ENCODE data around the gene PCNX2.
"Not testable (repeated sequence)": the region's sequence is repeated elsewhere in the genome, so short reads cannot be mapped to it uniquely, and the experiment has no call there.

The PCNX2 gene

GRCh38 chr1:233158322-233158721, 137.2 kb downstream of the PCNX2 start:
- no peak for DNase-seq (ENCODE audit: low read depth, low spot score)

- no peak for DNase-seq (ENCODE audit: low read depth, low spot score)
Observed at GRCh38 chr1:233157245-233157644, 138.3 kb downstream of the PCNX2 start.

GRCh38 chr1:233151861-233152260, 143.7 kb downstream of the PCNX2 start:
- no peak for DNase-seq (ENCODE audit: low read depth, low spot score)

GRCh38 chr1:233144434-233144833, 151.1 kb downstream of the PCNX2 start:
- no peak for DNase-seq (ENCODE audit: low read depth, low spot score)

- DNase-seq (ENCODE audit: low read depth, low spot score) = no peak
Observed at GRCh38 chr1:233143241-233143640, 152.3 kb downstream of the PCNX2 start.

- no peak for DNase-seq (ENCODE audit: low read depth, low spot score)
Observed at GRCh38 chr1:233140974-233141373, 154.6 kb downstream of the PCNX2 start.

- no peak for DNase-seq (ENCODE audit: low read depth, low spot score)
Observed at GRCh38 chr1:233140499-233140898, 155.0 kb downstream of the PCNX2 start.

GRCh38 chr1:233138788-233139585, 156.5 kb downstream of the PCNX2 start:
- DNase-seq (ENCODE audit: low read depth, low spot score) = no peak

GRCh38 chr1:233135833-233136232, 159.7 kb downstream of the PCNX2 start:
- no peak for DNase-seq (ENCODE audit: low read depth, low spot score)

GRCh38 chr1:233132445-233132844, 163.1 kb downstream of the PCNX2 start:
- no peak for DNase-seq (ENCODE audit: low read depth, low spot score)

GRCh38 chr1:233129031-233129430, 166.5 kb downstream of the PCNX2 start:
- not testable (repeated sequence) for DNase-seq (ENCODE audit: low read depth, low spot score)

GRCh38 chr1:233127157-233127556, 168.4 kb downstream of the PCNX2 start:
- no peak for DNase-seq (ENCODE audit: low read depth, low spot score)

GRCh38 chr1:233122779-233123178, 172.7 kb downstream of the PCNX2 start:
- no peak for DNase-seq (ENCODE audit: low read depth, low spot score)

- no peak for DNase-seq (ENCODE audit: low read depth, low spot score)
Observed at GRCh38 chr1:233121947-233122559, 173.5 kb downstream of the PCNX2 start.

GRCh38 chr1:233114860-233115259, 180.7 kb downstream of the PCNX2 start:
- DNase-seq (ENCODE audit: low read depth, low spot score) = no peak

- DNase-seq (ENCODE audit: low read depth, low spot score) = peak; percentile 15
Observed at GRCh38 chr1:233114159-233114558, 181.4 kb downstream of the PCNX2 start.

GRCh38 chr1:233113009-233113879, 182.3 kb downstream of the PCNX2 start:
- peak; percentile 92 for DNase-seq (ENCODE audit: low read depth, low spot score)

- no peak for DNase-seq (ENCODE audit: low read depth, low spot score)
Observed at GRCh38 chr1:233112186-233113008, 183.1 kb downstream of the PCNX2 start.

- DNase-seq (ENCODE audit: low read depth, low spot score) = no peak
Observed at GRCh38 chr1:233111731-233112130, 183.8 kb downstream of the PCNX2 start.

- no peak for DNase-seq (ENCODE audit: low read depth, low spot score)
Observed at GRCh38 chr1:233109096-233109495, 186.4 kb downstream of the PCNX2 start.

GRCh38 chr1:233107716-233108130, 187.8 kb downstream of the PCNX2 start:
- DNase-seq (ENCODE audit: low read depth, low spot score) = not testable (repeated sequence)

Measured in smooth muscle cell of the brain vasculature (primary cell).